Esophagus squamous epithelium (tissue), 5 donors: ENCODE measurements around the gene AGT. TPM values are rescaled to one million over a fixed set of nuclear protein-coding genes. Genes with fewer than 3 reads are reported as not detected.
"Not testable (repeated sequence)": the region's sequence is repeated elsewhere in the genome, so short reads cannot be mapped to it uniquely, and the experiment has no call there.

Experiments
- DNase-seq: peaks from one replicate; lab custom pipeline; 2025; lab: John Stamatoyannopoulos, UW
- H3K27ac ChIP-seq, 4 donors: fragments of 200-600 bp; sonication (generic); one replicate each; pipeline ENCODE4 v1.5.1; 2016 to 2019; ENCODE audit warnings: mild to moderate bottlenecking in 1 of 4
- H3K27me3 ChIP-seq, 4 donors: fragments of 200-600 bp; sonication (generic); 1 replicate in 3 of 4; 2 replicates in 1 of 4; pipeline versions ENCODE4 v1.5.1 to v1.6.0; 2017 to 2021; ENCODE audit warnings: antibody characterized with exemption in 1 of 4
- H3K36me3 ChIP-seq, 3 donors: fragments of 200-600 bp; sonication (generic); one replicate each; pipeline ENCODE4 v1.5.1; 2016 to 2019
- H3K4me1 ChIP-seq, 3 donors: fragments of 200-600 bp; sonication (generic); one replicate each; pipeline ENCODE4 v1.5.1; 2017 to 2019
- H3K4me3 ChIP-seq, 4 donors: fragments of 200-600 bp; sonication (generic); 1 replicate in 3 of 4; 2 replicates in 1 of 4; pipeline ENCODE4 v1.5.1; 2016 to 2019; ENCODE audit warnings: mild to moderate bottlenecking in 2 of 4, moderate library complexity in 1 of 4
- H3K9me3 ChIP-seq, 3 donors: fragments of 200-600 bp; sonication (generic); one replicate each; pipeline ENCODE4 v1.5.1; 2016 to 2019
- POLR2A ChIP-seq, 4 donors: fragments of 450-650 bp; IDR thresholded peaks; one replicate each; pipeline ENCODE4 v1.6.1; 2017; ENCODE audit warnings: antibody characterized with exemption in 4 of 4, mild to moderate bottlenecking in 4 of 4, moderate library complexity in 3 of 4
- WGBS, 2 donors: methylation state at CpG; one replicate each; pipeline ENCODE4 v1.1.5; 2018; 5-methylcytosine and 5-hydroxymethylcytosine counted together
- intact Hi-C: fragments of 100-400 bp; cut with DNase I; formaldehyde crosslinking; loops from one replicate; pipeline ENCODE4 v1.15.0; 2022
- total RNA-seq, 4 donors: library from RNA; depleted of rRNA; stranded (reverse); fragments of >200 nt; gene quantifications; one replicate each; pipeline ENCODE4 v1.1.0, GENCODE V29; 2016
- TF ChIP-seq, protein P1 (sequence below), 6 experiments: fragments of 450-650 bp in 4 of 6; fragments of 200-600 bp in 2 of 6; sonication (generic) in 2 of 6; IDR thresholded peaks; one replicate each; pipeline ENCODE4 v1.5.1; 2016 to 2019; ENCODE audit warnings: antibody characterized with exemption in 6 of 6, mild to moderate bottlenecking in 4 of 6, moderate library complexity in 4 of 6
- donor health status: DM: yes; HTN: yes; CAD: no.

AGT gene
- total RNA-seq, 4 donors from 2014 or later, result 0.21 to 0.95 (median 0.40) TPM; not detected in 1

DNA sequence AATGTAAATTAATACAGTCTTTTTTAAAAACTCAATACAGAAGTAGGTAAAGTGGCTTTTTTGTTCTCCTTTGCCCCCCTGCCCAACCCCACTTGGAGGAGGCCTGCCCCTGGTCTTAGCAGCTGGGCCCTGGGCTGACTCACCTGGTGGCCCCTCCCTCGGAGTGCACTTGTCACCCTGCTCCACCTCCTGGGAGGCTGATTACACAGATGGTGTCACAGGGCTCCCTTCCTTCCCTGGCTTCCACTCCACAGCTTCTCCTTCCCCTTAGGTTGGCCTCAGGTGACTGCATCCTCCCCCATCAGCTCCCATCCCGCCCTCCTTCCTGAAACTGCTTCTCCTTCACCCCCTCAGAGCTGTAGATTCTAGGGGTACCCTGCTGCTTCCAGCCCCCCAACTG, 21.5 kb upstream of the AGT start:
- WGBS, 2 donors, result 17 to 33% methylated on average over 2 of the region's 2 CpGs
- Histone ChIP-seq H3K36me3 (no peaks in the 10 kb centered on the region), H3K27me3 (no peaks in the 10 kb centered on the region), H3K9me3 (peaks cover 0 to 3% (median 0%) of the 10 kb centered on the region in 3 donors), H3K27ac (no peak overlapping the region), H3K4me3 (no peak overlapping the region), H3K4me1 (no peaks in the 10 kb centered on the region)
- intact Hi-C loops, result no loop called here
- TF ChIP-seq, protein P1, sequence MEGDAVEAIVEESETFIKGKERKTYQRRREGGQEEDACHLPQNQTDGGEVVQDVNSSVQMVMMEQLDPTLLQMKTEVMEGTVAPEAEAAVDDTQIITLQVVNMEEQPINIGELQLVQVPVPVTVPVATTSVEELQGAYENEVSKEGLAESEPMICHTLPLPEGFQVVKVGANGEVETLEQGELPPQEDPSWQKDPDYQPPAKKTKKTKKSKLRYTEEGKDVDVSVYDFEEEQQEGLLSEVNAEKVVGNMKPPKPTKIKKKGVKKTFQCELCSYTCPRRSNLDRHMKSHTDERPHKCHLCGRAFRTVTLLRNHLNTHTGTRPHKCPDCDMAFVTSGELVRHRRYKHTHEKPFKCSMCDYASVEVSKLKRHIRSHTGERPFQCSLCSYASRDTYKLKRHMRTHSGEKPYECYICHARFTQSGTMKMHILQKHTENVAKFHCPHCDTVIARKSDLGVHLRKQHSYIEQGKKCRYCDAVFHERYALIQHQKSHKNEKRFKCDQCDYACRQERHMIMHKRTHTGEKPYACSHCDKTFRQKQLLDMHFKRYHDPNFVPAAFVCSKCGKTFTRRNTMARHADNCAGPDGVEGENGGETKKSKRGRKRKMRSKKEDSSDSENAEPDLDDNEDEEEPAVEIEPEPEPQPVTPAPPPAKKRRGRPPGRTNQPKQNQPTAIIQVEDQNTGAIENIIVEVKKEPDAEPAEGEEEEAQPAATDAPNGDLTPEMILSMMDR (IDR thresholded peaks at IDR 0.05), result no peak
- TF ChIP-seq POLR2A (IDR thresholded peaks at IDR 0.05), result no peak
- DNase-seq, result no peak

DNA sequence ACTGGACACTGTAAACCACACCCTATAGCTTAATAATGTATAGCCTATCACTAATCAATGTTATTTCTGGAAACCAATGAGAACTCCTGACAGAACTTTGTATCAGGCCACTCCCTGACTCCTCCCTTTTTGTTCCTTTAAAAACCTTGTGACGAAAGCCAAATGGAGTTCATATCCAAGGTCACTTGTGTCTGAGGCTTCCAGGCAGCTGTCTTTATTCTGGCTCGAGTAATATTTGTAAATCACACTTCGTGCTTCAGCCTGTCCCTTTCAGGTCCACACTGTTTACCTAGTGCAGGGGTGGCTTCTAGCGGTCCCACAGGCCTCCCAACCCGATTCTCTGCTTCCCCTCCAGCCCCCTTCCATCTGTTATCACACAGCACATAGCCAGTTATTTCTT, 17.1 kb upstream of the AGT start:
- Histone ChIP-seq H3K36me3 (no peaks in the 10 kb centered on the region), H3K27me3 (no peaks in the 10 kb centered on the region), H3K9me3 (no peaks in the 10 kb centered on the region), H3K27ac (no peak overlapping the region), H3K4me1 (no peaks in the 10 kb centered on the region), H3K4me3 (no peak overlapping the region)
- 13 to 33% methylated on average over 5 of the region's 5 CpGs for WGBS, 2 donors
- no peak for DNase-seq
- intact Hi-C loops, result no loop called here
- TF ChIP-seq, protein P1 (IDR thresholded peaks at IDR 0.05), result no peak
- no peak for TF ChIP-seq POLR2A (IDR thresholded peaks at IDR 0.05)

DNA sequence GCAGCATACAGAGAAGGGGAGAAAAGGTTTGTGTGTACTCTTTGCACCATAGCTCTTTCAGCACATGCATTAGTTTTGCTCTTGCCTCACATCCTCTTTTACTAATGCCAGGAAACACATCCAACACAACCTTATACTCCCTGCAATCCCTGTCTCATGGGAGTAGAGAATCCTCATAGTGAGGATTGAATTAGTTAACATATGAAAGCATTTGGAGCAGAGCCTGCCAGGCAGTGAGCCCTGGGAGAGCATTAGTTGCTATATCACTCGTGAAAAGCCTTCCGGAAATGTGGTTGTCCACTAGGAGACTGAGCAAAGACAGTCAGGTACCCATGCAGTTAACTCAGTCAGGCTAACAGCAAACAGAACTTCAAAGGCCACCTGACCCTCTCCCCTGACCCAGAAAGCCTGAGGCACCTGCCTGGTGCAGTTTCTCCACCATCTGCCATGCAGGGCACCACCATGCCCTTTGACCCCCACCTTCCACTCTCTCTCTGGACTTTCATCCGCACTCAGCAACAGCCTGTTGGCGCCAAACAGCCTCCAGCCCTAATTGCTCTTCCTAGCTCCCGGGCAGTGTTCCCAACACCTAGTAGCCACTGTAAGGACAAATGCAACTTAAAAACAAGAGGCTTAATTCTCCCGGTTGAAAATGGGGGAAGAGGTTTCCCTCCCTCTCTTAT, 14.9 kb upstream of the AGT start:
- H3K9me3 ChIP-seq, result no peaks in the 10 kb centered on the region
- H3K4me1 ChIP-seq, result no peaks in the 10 kb centered on the region
- TF ChIP-seq, protein P1 (IDR thresholded peaks at IDR 0.05), result no peak
- TF ChIP-seq POLR2A (IDR thresholded peaks at IDR 0.05), result no peak
- 62 to 66% methylated on average over 5 to 6 of the region's 6 CpGs for WGBS, 2 donors
- no peak overlapping the region for H3K27ac ChIP-seq
- no peaks in the 10 kb centered on the region for H3K36me3 ChIP-seq
- no peak for DNase-seq
- H3K27me3 ChIP-seq, result no peaks in the 10 kb centered on the region
- no peak overlapping the region for H3K4me3 ChIP-seq
- intact Hi-C loops, result no loop called here

DNA sequence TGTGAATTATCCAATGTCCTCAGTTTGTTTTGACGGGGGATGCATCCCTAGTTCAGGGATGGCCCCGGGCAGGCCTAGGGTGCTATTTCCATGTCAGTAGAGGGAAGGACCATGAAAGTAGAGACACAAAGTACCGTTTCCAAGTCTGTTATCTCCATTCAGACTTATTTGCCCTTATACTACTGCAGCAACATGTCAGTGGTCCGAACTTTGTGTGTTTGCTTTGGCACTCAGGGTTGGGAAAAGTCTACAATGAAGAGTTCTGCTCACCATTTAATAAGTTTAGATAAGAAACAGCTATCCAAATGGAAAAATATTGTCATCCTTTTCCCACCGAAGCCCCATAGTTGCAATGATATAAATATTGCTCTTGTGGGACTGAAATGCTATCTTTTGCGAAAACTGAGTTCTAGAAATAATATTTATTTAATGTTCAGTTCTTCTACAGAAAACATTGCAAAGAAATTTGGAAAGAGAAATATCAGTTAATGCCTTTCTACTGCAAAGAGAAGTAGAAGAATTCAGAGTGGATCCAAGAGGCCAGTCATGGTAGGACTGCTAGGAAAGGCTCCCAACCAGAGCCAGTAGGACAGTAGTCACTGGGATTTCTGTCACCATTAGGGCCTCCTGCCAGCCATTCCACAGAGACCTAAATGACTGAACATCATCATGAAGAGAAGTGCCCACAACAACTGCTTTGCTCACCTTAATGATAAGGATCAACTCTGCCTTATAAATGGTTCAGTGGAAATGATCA, 11.5 kb upstream of the AGT start:
- Histone ChIP-seq H3K9me3 (peaks cover 0 to 10% (median 8%) of the 10 kb centered on the region in 3 donors), H3K36me3 (no peaks in the 10 kb centered on the region), H3K4me3 (no peak overlapping the region), H3K27ac (no peak overlapping the region), H3K4me1 (no peaks in the 10 kb centered on the region), H3K27me3 (no peaks in the 10 kb centered on the region)
- no peak for TF ChIP-seq POLR2A (IDR thresholded peaks at IDR 0.05)
- TF ChIP-seq, protein P1 (IDR thresholded peaks at IDR 0.05), result no peak
- WGBS, 2 donors, result 68 to 70% methylated on average over 6 of the region's 6 CpGs
- no peak for DNase-seq
- intact Hi-C loops, result no loop called here

DNA sequence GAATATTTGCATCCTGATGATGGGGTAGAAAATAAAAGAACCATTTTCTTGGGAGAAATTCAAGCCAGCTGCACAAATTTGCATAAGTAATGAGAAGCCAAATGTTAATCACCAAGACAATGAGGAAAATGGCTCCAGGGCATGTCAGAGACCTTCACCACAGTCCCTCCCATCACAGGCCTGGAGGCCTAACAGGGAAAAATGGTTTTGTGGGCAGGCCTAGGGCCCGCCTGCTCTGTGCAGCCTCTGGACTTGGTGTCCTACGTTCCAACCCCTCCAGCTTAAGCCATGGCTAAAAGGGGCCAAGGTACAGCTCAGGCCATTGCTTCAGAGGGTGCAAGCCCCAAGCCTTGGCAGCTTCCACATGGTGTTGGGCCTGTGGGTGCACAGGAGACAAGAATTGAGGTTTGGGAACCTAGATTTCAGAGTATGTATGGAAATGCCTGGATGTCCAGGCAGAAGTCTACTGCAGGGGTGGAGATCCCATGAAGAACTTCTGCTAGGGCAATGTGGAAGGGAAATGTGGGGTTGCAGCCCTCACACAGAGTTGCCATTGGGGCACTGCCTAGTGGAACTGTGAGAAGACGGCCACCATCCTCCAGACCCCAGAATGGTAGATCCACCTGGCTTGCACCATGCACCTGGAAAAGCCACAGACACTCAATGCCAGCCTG, 8.1 kb upstream of the AGT start:
- H3K27me3 ChIP-seq, H3K27ac ChIP-seq, intact Hi-C loops, H3K4me3 ChIP-seq, DNase-seq, H3K36me3 ChIP-seq, H3K9me3 ChIP-seq, H3K4me1 ChIP-seq: not testable (repeated sequence)
- 80 to 89% methylated on average over 1 to 2 of the region's 3 CpGs for WGBS, 2 donors
